ENCODE results near the gene EXOC4.

EXOC4 gene

GRCh38 chr7:133452577-133452976, 199.7 kb downstream of the EXOC4 start:
- Mint-ChIP-seq H3K4me3 (no peak overlapping the region), H3K27me3 (ENCODE audit: low read depth) (no peaks in the 10 kb centered on the region), H3K36me3 (ENCODE audit: low read depth) (no peaks in the 10 kb centered on the region), H3K27ac (peak overlapping the region in 1 of 3 experiments; percentile 22), H3K9me3 (no peaks in the 10 kb centered on the region), H3K4me1 (peaks cover 13% of the 10 kb centered on the region)
- TF ChIP-seq CTCF (IDR thresholded peaks at IDR 0.05; ENCODE audit: unreplicated experiment in 3 of 3), result no peak

GRCh38 chr7:133458688-133459087, 205.8 kb downstream of the EXOC4 start:
- Mint-ChIP-seq H3K27ac (no peak overlapping the region), H3K9me3 (no peaks in the 10 kb centered on the region), H3K4me1 (no peaks in the 10 kb centered on the region), H3K36me3 (ENCODE audit: low read depth) (peaks cover 3% of the 10 kb centered on the region), H3K27me3 (ENCODE audit: low read depth) (no peaks in the 10 kb centered on the region), H3K4me3 (no peak overlapping the region)
- no peak for TF ChIP-seq CTCF (IDR thresholded peaks at IDR 0.05; ENCODE audit: unreplicated experiment in 3 of 3)

GRCh38 chr7:133461421-133461820, 208.5 kb downstream of the EXOC4 start:
- Mint-ChIP-seq H3K4me1 (no peaks in the 10 kb centered on the region), H3K4me3 (no peak overlapping the region), H3K27me3 (ENCODE audit: low read depth) (no peaks in the 10 kb centered on the region), H3K27ac (no peak overlapping the region), H3K36me3 (ENCODE audit: low read depth) (peaks cover 19% of the 10 kb centered on the region), H3K9me3 (peaks cover 16% of the 10 kb centered on the region)
- TF ChIP-seq CTCF (IDR thresholded peaks at IDR 0.05; ENCODE audit: unreplicated experiment in 3 of 3), result no peak

GRCh38 chr7:133475655-133476054, 222.8 kb downstream of the EXOC4 start:
- Mint-ChIP-seq H3K4me3 (no peak overlapping the region), H3K4me1 (peaks cover 14% of the 10 kb centered on the region), H3K27me3 (ENCODE audit: low read depth) (no peaks in the 10 kb centered on the region), H3K9me3 (peaks cover 4% of the 10 kb centered on the region), H3K27ac (no peak overlapping the region), H3K36me3 (ENCODE audit: low read depth) (peaks cover 19% of the 10 kb centered on the region)
- TF ChIP-seq CTCF (IDR thresholded peaks at IDR 0.05; ENCODE audit: unreplicated experiment in 3 of 3), result no peak

- Mint-ChIP-seq H3K4me1 (peaks cover 22% of the 10 kb centered on the region), H3K4me3 (no peak overlapping the region), H3K9me3 (no peaks in the 10 kb centered on the region), H3K27me3 (ENCODE audit: low read depth) (no peaks in the 10 kb centered on the region), H3K36me3 (ENCODE audit: low read depth) (peaks cover 28% of the 10 kb centered on the region), H3K27ac (no peak overlapping the region)
- no peak for TF ChIP-seq CTCF (IDR thresholded peaks at IDR 0.05; ENCODE audit: unreplicated experiment in 3 of 3)
Measured at GRCh38 chr7:133477791-133478190, 224.9 kb downstream of the EXOC4 start.

GRCh38 chr7:133478591-133479135, 225.8 kb downstream of the EXOC4 start:
- Mint-ChIP-seq H3K4me3 (no peak overlapping the region), H3K27ac (no peak overlapping the region), H3K36me3 (ENCODE audit: low read depth) (peaks cover 28% of the 10 kb centered on the region), H3K4me1 (peaks cover 22% of the 10 kb centered on the region), H3K27me3 (ENCODE audit: low read depth) (no peaks in the 10 kb centered on the region), H3K9me3 (no peaks in the 10 kb centered on the region)
- TF ChIP-seq CTCF (IDR thresholded peaks at IDR 0.05; ENCODE audit: unreplicated experiment in 3 of 3), result no peak

Data from nephron (organoid).